Lung (tissue), 12 donors: ENCODE data around the gene GALNT9. TPM values are rescaled to one million over a fixed set of nuclear protein-coding genes. Genes with fewer than 3 reads are reported as not detected.

Experiments used
- ATAC-seq: fragments of 200-7000 bp; cut with Tn5 transposase; one replicate; pipeline ENCODE4 v1.9.1; 2020; ENCODE audit warnings: moderate number of reproducible peaks; ENCODE audit not compliant: insufficient read depth, low FRiP score
- DNase-seq, 3 donors: peaks; one replicate each; pipeline ENCODE4 v3.0.0-alpha.2; 2013 to 2017
- H3K27ac ChIP-seq, 2 donors: one replicate each; pipeline ENCODE4 v1.5.1; 2013; ENCODE audit warnings: mild to moderate bottlenecking in 2 of 2, moderate library complexity in 2 of 2, control low read depth in 1 of 2, inconsistent platforms in 1 of 2, low read depth in 1 of 2, low read length in 1 of 2
- H3K27me3 ChIP-seq, 3 donors: one replicate each; pipeline ENCODE4 v1.5.1; 2013; ENCODE audit warnings: low read length in 2 of 3; ENCODE audit not compliant: control insufficient read depth in 3 of 3, insufficient read depth in 3 of 3
- H3K36me3 ChIP-seq, 4 donors: one replicate each; pipeline ENCODE4 v1.5.1; 2013; ENCODE audit warnings: low read length in 4 of 4, mild to moderate bottlenecking in 1 of 4, moderate library complexity in 1 of 4; ENCODE audit not compliant: control insufficient read depth in 4 of 4, insufficient read depth in 4 of 4
- H3K4me1 ChIP-seq, 5 donors: one replicate each; pipeline ENCODE4 v1.5.1; 2013; ENCODE audit warnings: low read length in 5 of 5, mild to moderate bottlenecking in 2 of 5, moderate library complexity in 1 of 5; ENCODE audit not compliant: control insufficient read depth in 5 of 5, insufficient read depth in 5 of 5
- H3K4me3 ChIP-seq: one replicate; pipeline ENCODE4 v1.5.1; 2013; ENCODE audit warnings: mild to moderate bottlenecking, control low read depth, moderate library complexity
- H3K9ac ChIP-seq, 2 donors: one replicate each; pipeline ENCODE4 v1.5.1; 2013; ENCODE audit warnings: low read length in 2 of 2, control low read depth in 1 of 2; ENCODE audit not compliant: insufficient read depth in 1 of 2
- H3K9me3 ChIP-seq, 4 donors: one replicate each; pipeline ENCODE4 v1.5.1; 2013; ENCODE audit warnings: low read length in 3 of 4, mild to moderate bottlenecking in 1 of 4, moderate library complexity in 1 of 4; ENCODE audit not compliant: control insufficient read depth in 4 of 4, insufficient read depth in 3 of 4
- WGBS, 2 donors: extraction: QIAGEN DNeasy Blood & Tissue Kit; methylation state at CpG; one replicate each; pipeline ENCODE4 v1.1.7; 2013; 5-methylcytosine and 5-hydroxymethylcytosine counted together
- polyA plus RNA-seq, 2 donors: library from polyadenylated mRNA; stranded (reverse); fragments of 200-250 nt; gene quantifications; one replicate each; pipeline ENCODE4 v1.2.1, GENCODE V29; 2013
- total RNA-seq, 2 donors: library from RNA; depleted of rRNA in 1 of 2; stranded (reverse); fragments of >200 nt in 1 of 2; gene quantifications; one replicate each; pipeline ENCODE4 v1.2.1, GENCODE V29; 2014 to 2021
- TF ChIP-seq, protein P1 (sequence below): IDR thresholded peaks from 2 replicates; pipeline ENCODE4 v1.5.1; 2012; ENCODE audit warnings: mild to moderate bottlenecking; ENCODE audit errors: control extremely low read depth, extremely low read depth
- donor health status: control.
- donor health status: control.
- donor health status: Bipolar disorder and iron deficiency.
- donor health status: healthy.
- donor health status: DM: yes; HTN: yes; CAD: no.

The GALNT9 gene
- total and polyA plus RNA-seq, 4 donors = 0.13 to 1.7 (median 0.79) TPM

DNA sequence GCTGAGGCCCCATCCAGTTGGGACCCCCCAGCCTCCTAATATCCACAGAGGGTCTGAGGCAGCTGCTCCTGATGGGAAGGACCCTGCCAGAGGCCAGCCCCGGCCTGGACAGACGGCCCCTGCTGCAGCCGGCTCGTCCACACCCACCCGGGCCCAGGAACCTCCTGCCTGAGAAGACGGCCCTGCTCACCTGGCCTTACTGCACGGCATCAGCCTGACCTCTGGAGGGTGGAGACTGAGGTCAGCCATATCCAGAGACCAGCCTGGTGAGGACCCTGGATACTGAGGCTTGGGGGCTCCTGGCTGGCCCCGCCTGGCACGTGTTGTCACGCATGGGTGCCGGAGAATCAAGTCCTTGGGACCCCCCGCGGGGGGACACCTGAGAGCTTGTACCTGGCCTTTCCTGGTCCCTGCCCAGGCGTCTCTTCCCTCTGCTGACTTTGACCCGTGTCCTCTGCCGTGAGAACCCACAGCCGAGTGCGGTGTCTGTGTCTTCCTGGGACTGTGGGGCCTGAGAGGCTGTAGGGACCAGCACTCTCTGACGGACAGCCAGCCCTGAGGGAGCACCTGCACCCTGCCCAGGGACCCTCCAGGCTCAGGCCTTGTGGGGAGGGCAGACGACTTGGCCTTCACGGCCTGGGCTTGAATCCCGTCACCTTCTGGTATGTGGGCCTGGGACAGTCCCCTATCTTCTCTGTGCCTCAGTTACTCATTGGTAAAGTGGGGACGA, 127.8 kb downstream of the GALNT9 start:
- no peak overlapping the region for H3K4me3 ChIP-seq
- H3K27ac ChIP-seq = no peak overlapping the region
- peaks cover 0 to 22% (median 0%) of the 10 kb centered on the region in 5 donors for H3K4me1 ChIP-seq
- H3K27me3 ChIP-seq = peaks cover 3 to 44% (median 8%) of the 10 kb centered on the region in 3 donors
- DNase-seq = no peak
- no peak overlapping the region for H3K9ac ChIP-seq
- no peaks in the 10 kb centered on the region for H3K36me3 ChIP-seq
- H3K9me3 ChIP-seq = no peaks in the 10 kb centered on the region
- 82 to 86% methylated on average over 23 of the region's 23 CpGs for WGBS, 2 donors
- TF ChIP-seq, protein P1, sequence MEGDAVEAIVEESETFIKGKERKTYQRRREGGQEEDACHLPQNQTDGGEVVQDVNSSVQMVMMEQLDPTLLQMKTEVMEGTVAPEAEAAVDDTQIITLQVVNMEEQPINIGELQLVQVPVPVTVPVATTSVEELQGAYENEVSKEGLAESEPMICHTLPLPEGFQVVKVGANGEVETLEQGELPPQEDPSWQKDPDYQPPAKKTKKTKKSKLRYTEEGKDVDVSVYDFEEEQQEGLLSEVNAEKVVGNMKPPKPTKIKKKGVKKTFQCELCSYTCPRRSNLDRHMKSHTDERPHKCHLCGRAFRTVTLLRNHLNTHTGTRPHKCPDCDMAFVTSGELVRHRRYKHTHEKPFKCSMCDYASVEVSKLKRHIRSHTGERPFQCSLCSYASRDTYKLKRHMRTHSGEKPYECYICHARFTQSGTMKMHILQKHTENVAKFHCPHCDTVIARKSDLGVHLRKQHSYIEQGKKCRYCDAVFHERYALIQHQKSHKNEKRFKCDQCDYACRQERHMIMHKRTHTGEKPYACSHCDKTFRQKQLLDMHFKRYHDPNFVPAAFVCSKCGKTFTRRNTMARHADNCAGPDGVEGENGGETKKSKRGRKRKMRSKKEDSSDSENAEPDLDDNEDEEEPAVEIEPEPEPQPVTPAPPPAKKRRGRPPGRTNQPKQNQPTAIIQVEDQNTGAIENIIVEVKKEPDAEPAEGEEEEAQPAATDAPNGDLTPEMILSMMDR = no peak
- ATAC-seq = no peak

DNA sequence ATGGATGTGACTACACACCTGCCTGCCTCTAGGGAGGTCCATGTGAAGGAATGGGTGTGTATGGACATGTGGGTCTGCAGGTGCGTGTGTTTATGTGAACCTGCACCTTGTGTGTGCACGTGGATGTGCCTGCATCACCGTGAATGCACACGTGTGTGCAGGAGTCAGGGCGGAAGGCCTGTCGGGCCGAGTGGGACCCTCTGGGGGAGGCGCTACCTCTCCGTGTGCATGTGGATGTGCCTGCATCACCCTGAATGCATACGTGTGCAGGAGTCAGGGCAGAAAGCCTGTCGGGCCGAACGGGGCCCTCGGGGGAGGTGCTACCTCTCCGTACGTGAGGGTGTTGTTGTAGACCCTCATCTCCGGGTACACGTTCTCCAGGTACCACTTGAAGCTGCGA, 128.6 kb downstream of the GALNT9 start:
- Histone ChIP-seq H3K36me3 (no peaks in the 10 kb centered on the region), H3K9ac (no peak overlapping the region), H3K4me1 (peaks cover 0 to 19% (median 0%) of the 10 kb centered on the region in 5 donors), H3K27ac (no peak overlapping the region), H3K27me3 (peaks cover 3 to 39% (median 8%) of the 10 kb centered on the region in 3 donors), H3K4me3 (no peak overlapping the region), H3K9me3 (no peaks in the 10 kb centered on the region)
- ATAC-seq (no peak), DNase-seq (no peak)
- TF ChIP-seq, protein P1 = no peak
- WGBS, 2 donors = 73 to 85% methylated on average over 19 of the region's 19 CpGs

DNA sequence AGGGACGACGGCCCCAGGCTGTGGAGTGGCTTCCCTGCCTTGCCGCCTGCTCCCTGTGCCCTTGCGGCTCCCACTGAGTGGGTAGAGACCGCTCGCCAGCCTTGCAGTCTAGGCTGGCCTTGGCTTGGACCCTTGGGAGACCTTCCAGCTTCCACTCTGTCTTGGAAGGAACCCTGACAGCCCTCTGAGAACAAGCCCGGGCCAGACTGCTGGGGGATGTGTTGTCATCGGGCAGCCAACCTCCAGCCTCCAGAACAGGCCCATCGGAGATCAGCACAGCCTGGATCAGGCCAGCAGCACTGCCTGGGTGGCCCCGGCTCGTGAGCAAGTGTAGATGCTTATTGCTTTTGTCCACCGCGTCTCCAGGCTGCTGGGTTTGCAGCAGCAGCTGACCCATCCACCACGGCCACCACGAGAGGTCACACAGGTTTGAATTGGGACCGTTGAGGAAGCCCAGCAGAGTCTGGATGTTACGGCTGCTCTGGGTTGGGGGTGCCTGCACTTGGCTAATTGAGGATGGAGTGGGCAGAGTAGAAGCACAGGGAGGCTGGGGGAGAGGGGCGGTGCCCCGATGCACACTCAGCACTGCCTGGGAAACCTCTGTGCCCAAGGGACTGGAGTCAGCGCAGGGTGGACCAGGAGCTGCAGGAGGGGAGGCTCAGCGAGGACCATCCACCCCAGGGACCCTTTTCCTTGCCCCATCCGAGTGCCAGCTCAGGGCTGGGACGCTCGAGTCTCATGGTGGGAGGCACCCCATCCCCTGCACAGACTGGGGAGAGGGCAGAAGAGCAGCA, 129.7 kb downstream of the GALNT9 start:
- WGBS, 2 donors = 78 to 89% methylated on average over 24 of the region's 24 CpGs
- H3K9ac ChIP-seq = no peak overlapping the region
- ATAC-seq = no peak
- peaks cover 0 to 8% (median 0%) of the 10 kb centered on the region in 5 donors for H3K4me1 ChIP-seq
- H3K27ac ChIP-seq = no peak overlapping the region
- peaks cover 3 to 29% (median 6%) of the 10 kb centered on the region in 3 donors for H3K27me3 ChIP-seq
- no peak for DNase-seq
- TF ChIP-seq, protein P1 = no peak
- no peaks in the 10 kb centered on the region for H3K36me3 ChIP-seq
- no peak overlapping the region for H3K4me3 ChIP-seq
- no peaks in the 10 kb centered on the region for H3K9me3 ChIP-seq
